ENCODE data around the gene SEMA4G.

Gene SEMA4G

DNA sequence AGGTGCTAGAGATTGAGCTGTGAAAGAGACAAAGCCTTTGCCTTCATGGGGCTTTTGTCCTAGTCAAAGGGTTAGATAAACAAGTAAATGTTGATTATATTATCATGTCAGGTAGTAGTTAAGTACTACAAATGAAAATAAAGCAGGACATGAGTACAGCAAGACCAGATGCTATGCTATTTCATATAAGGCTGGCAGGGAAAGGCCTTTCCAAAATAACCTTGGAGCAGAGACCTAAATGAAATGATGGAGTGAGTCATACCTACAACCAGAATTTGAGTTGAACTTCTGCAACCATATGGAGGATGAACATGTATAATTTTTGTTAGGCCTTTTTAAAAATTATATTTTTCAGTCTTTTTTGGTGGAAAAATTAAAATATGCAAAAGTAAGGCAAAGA lies 23.6 kb upstream of the SEMA4G start:
- no peaks in the 10 kb centered on the region for H3K9me2 ChIP-seq (replicated peaks; ENCODE audit: insufficient read depth, low read length)
- H3K27ac ChIP-seq (ENCODE audit: low read depth, low read length): no peak overlapping the region
- no peaks in the 10 kb centered on the region for H3K27me3 ChIP-seq (ENCODE audit: low read length)
- no peak overlapping the region for H3K4me2 ChIP-seq (ENCODE audit: low read depth, low read length, poor library complexity, severe bottlenecking)
- no peak overlapping the region for H2AFZ ChIP-seq (ENCODE audit: low read depth, low read length, severe bottlenecking)
- H3F3A ChIP-seq (ENCODE audit: insufficient read depth): 0 out of 2 replicates have a peak, but pooled peaks cover 7% of the 10 kb centered on the region
- H3K36me3 ChIP-seq (ENCODE audit: low read length): peaks cover 55% of the 10 kb centered on the region
- no peak overlapping the region for H3K9ac ChIP-seq (ENCODE audit: low read length)
- H3K9me3 ChIP-seq (ENCODE audit: insufficient read depth, low read length): no peaks in the 10 kb centered on the region
- TF ChIP-seq, protein P1, sequence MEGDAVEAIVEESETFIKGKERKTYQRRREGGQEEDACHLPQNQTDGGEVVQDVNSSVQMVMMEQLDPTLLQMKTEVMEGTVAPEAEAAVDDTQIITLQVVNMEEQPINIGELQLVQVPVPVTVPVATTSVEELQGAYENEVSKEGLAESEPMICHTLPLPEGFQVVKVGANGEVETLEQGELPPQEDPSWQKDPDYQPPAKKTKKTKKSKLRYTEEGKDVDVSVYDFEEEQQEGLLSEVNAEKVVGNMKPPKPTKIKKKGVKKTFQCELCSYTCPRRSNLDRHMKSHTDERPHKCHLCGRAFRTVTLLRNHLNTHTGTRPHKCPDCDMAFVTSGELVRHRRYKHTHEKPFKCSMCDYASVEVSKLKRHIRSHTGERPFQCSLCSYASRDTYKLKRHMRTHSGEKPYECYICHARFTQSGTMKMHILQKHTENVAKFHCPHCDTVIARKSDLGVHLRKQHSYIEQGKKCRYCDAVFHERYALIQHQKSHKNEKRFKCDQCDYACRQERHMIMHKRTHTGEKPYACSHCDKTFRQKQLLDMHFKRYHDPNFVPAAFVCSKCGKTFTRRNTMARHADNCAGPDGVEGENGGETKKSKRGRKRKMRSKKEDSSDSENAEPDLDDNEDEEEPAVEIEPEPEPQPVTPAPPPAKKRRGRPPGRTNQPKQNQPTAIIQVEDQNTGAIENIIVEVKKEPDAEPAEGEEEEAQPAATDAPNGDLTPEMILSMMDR (IDR thresholded peaks at IDR 0.05; ENCODE audit: insufficient read depth, low read length, poor library complexity, severe bottlenecking): no peak
- TF ChIP-seq EZH2phosphoT487 (conservative IDR thresholded peaks at IDR 0.05; ENCODE audit: low read length): no peak
- no peaks in the 10 kb centered on the region for H3K79me2 ChIP-seq (ENCODE audit: insufficient read depth, low read length)
- H4K20me1 ChIP-seq (ENCODE audit: low read depth, low read length): no peaks in the 10 kb centered on the region
- no peak overlapping the region for H3K4me3 ChIP-seq (ENCODE audit: insufficient read depth, low read length, poor library complexity, severe bottlenecking)

DNA sequence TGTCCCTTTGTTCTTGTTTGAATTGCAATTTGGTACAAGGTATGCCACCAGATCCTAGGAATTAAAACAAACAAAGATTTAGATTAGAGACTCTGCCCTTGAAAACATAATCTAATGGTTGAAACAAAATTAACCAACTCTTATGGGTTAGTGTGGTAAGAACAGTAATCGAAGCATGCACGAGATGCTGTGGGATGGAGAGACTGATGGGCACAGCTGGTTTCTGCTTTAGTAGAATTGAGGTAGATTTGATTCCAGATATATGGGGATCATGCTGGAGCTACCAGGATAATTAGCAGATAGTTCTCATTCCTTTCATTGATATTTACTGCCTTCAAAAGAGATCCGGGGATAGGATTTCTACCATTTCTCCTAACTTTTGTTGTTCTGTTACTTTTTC lies 20.4 kb upstream of the SEMA4G start:
- Histone ChIP-seq H3K9me2 (replicated peaks; ENCODE audit: insufficient read depth, low read length) (no peaks in the 10 kb centered on the region), H3K27me3 (ENCODE audit: low read length) (no peaks in the 10 kb centered on the region), H3K79me2 (ENCODE audit: insufficient read depth, low read length) (no peaks in the 10 kb centered on the region), H2AFZ (ENCODE audit: low read depth, low read length, severe bottlenecking) (no peak overlapping the region), H3K36me3 (ENCODE audit: low read length) (peaks cover 47% of the 10 kb centered on the region), H4K20me1 (ENCODE audit: low read depth, low read length) (no peaks in the 10 kb centered on the region), H3K4me3 (ENCODE audit: insufficient read depth, low read length, poor library complexity, severe bottlenecking) (no peak overlapping the region), H3K4me2 (ENCODE audit: low read depth, low read length, poor library complexity, severe bottlenecking) (no peak overlapping the region), H3K9ac (ENCODE audit: low read length) (no peak overlapping the region), H3K27ac (ENCODE audit: low read depth, low read length) (no peak overlapping the region), H3K9me3 (ENCODE audit: insufficient read depth, low read length) (no peaks in the 10 kb centered on the region), H3F3A (ENCODE audit: insufficient read depth) (0 out of 2 replicates have a peak, but pooled peaks cover 7% of the 10 kb centered on the region)
- no peak for TF ChIP-seq EZH2phosphoT487 (conservative IDR thresholded peaks at IDR 0.05; ENCODE audit: low read length)
- TF ChIP-seq, protein P1 (IDR thresholded peaks at IDR 0.05; ENCODE audit: insufficient read depth, low read length, poor library complexity, severe bottlenecking): no peak

DNA sequence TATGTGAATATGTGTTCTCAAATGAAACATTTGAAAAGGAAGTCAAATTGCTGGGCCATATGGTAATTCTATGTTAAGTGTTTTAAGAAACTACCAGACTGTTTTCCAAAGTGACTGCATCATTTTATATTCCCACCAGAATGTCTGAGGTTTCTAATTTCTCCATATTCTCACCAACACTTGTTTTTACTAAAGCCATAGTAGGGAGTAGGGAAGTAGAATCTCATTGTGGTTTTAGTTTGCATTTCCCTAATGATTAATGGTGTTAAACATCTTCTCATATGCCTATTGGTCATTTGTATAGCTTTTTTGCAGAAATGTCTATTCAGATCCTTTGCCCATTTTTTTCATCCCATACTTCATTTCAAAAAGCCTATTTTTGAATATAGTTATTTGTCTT lies 9.1 kb upstream of the SEMA4G start:
- Histone ChIP-seq H3F3A (ENCODE audit: insufficient read depth) (peaks cover 3% of the 10 kb centered on the region; the same call in 1 of the 2 replicates), H3K79me2 (ENCODE audit: insufficient read depth, low read length) (no peaks in the 10 kb centered on the region), H2AFZ (ENCODE audit: low read depth, low read length, severe bottlenecking) (no peak overlapping the region), H3K9me3 (ENCODE audit: insufficient read depth, low read length) (no peaks in the 10 kb centered on the region), H3K9me2 (replicated peaks; ENCODE audit: insufficient read depth, low read length) (no peaks in the 10 kb centered on the region), H3K27ac (ENCODE audit: low read depth, low read length) (no peak overlapping the region), H3K36me3 (ENCODE audit: low read length) (peaks cover 58% of the 10 kb centered on the region), H3K4me2 (ENCODE audit: low read depth, low read length, poor library complexity, severe bottlenecking) (no peak overlapping the region), H3K9ac (ENCODE audit: low read length) (no peak overlapping the region), H3K27me3 (ENCODE audit: low read length) (no peaks in the 10 kb centered on the region), H4K20me1 (ENCODE audit: low read depth, low read length) (no peaks in the 10 kb centered on the region), H3K4me3 (ENCODE audit: insufficient read depth, low read length, poor library complexity, severe bottlenecking) (no peak overlapping the region)
- no peak for TF ChIP-seq EZH2phosphoT487 (conservative IDR thresholded peaks at IDR 0.05; ENCODE audit: low read length)
- TF ChIP-seq, protein P1 (IDR thresholded peaks at IDR 0.05; ENCODE audit: insufficient read depth, low read length, poor library complexity, severe bottlenecking): no peak
